Mesodermal cell (in vitro differentiated cells): Measurements from ENCODE around the gene PARVA.

ENCODE experiments used
- H3K27ac ChIP-seq: 2 replicates; pipeline ENCODE4 v1.7.0; 2013; ENCODE audit warnings: mild to moderate bottlenecking, low read depth, low read length, moderate library complexity; ENCODE audit not compliant: severe bottlenecking
- H3K36me3 ChIP-seq: 2 replicates; pipeline ENCODE4 v1.7.1; 2013; ENCODE audit warnings: mild to moderate bottlenecking, low read length, moderate library complexity; ENCODE audit not compliant: control insufficient read depth, insufficient read depth
- H3K4me1 ChIP-seq: one replicate; pipeline ENCODE4 v1.7.1; 2013; ENCODE audit warnings: mild to moderate bottlenecking, low read length; ENCODE audit not compliant: insufficient read depth, control insufficient read depth, poor library complexity, severe bottlenecking
- H3K4me3 ChIP-seq: 2 replicates; pipeline ENCODE4 v1.7.0; 2013; ENCODE audit warnings: low read length, control low read depth, mild to moderate bottlenecking; ENCODE audit not compliant: insufficient read depth, poor library complexity, severe bottlenecking; ENCODE audit errors: extremely low read depth
- H3K9me3 ChIP-seq: 2 replicates; pipeline ENCODE4 v1.7.1; 2013; ENCODE audit warnings: mild to moderate bottlenecking, low read length, moderate library complexity; ENCODE audit not compliant: control insufficient read depth
- WGBS, 2 experiments: methylation state at CpG; one replicate each; pipeline ENCODE4 v1.1.5; 2013; ENCODE audit warnings: missing lambda C conversion rate in 2 of 2; ENCODE audit not compliant: insufficient coverage in 2 of 2; 5-methylcytosine and 5-hydroxymethylcytosine counted together

PARVA gene

DNA sequence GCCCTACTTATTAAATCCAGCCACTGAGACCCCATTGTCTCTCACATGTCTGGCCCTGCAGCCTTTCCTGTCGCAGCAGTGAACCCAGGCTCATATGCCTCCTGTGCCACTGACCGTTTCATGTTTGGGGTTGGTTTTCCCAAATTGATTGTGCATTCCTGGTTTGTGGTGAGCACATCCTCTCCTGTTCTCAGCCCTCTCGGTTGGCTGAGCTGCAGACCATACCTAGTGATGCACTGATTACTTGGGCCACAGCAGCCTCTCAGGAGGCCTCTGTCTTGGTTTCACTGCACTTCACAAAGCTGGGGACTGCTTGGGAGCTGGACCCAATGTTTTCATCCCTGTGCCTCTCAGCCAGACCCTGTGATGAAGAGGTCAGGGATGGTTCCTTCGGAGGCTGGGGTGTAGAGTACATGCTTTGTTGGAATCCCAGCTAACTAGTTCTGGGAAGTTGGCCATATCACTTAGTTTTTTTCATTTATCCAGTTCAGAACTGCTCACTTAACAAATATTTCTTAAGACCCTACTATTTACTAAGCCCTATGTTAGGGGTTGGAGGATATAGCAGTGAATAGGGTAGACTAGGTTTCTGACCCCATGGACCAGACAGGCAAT is 30.9 kb downstream of the PARVA start:
- Histone ChIP-seq H3K36me3 (peaks cover 24% of the 10 kb centered on the region), H3K27ac (no peak overlapping the region), H3K9me3 (peaks cover 4% of the 10 kb centered on the region), H3K4me1 (peaks cover 37% of the 10 kb centered on the region), H3K4me3 (no peak overlapping the region)
- 97 to 100% methylated on average over 2 to 3 of the region's 4 CpGs for WGBS, 2 experiments

DNA sequence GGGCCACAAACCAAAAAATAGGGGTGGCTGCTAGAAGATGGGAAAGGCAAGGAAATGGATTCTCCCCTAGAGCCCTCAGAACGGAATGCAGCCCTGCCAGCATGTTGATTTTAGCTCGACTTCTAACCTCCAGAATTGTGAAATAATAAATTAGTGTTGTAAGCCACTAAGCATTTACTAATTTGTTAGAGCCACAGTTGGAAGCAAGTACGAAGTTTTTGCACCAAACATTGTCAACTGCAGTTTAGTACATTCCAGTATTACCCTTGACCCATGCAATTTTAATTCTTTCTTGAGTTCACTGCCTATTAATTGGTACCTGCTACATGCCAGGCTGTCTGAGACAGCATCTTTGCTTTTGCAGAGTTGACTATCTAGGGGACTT is 32.2 kb downstream of the PARVA start:
- H3K4me1 ChIP-seq, result peaks cover 48% of the 10 kb centered on the region
- WGBS, 2 experiments, result 70 to 88% methylated on average over 2 of the region's 3 CpGs
- peak overlapping the region; percentile 71 for H3K27ac ChIP-seq
- peaks cover 4% of the 10 kb centered on the region for H3K9me3 ChIP-seq
- H3K4me3 ChIP-seq, result no peak overlapping the region
- peaks cover 12% of the 10 kb centered on the region for H3K36me3 ChIP-seq

DNA sequence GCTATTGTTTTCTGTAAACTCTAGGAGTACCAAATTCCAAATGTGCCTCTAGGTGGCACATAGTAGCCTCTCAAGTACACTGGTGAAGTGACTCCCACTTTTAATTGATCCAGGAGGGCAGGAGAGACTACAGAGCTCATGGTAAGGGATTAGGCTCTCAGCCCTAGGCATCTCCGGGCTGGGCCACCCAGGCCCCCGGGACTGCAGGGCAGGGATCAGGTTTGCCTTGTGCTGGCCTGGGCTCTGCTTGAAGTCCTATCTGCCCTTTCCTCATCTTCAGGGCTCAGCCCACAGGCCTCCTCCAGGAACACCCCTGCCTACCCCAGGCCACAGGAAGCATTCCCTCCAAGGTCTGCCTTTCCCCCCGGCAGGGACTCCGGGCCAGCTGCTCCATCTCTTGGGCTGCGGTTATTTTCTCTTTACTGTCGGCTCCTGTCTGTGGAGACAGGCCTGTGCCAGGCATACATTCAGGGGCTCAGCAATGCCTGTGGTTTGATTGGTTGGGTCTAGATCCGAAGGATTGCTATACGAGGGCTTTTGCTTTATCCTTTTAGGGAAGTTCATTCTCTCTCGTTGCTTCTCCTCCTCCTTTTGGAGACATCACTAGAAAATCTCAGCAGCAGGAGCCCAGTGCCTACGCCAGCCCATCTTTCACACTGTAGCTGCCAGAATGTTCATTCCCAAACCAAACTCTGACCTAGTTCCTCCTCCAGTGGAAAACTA is 32.8 kb downstream of the PARVA start:
- peak overlapping the region; percentile 71 for H3K27ac ChIP-seq
- H3K9me3 ChIP-seq, result peaks cover 4% of the 10 kb centered on the region
- peaks cover 54% of the 10 kb centered on the region for H3K4me1 ChIP-seq
- peaks cover 11% of the 10 kb centered on the region for H3K36me3 ChIP-seq
- H3K4me3 ChIP-seq, result no peak overlapping the region
- WGBS, 2 experiments, result 59 to 63% methylated on average over 4 to 7 of the region's 10 CpGs

DNA sequence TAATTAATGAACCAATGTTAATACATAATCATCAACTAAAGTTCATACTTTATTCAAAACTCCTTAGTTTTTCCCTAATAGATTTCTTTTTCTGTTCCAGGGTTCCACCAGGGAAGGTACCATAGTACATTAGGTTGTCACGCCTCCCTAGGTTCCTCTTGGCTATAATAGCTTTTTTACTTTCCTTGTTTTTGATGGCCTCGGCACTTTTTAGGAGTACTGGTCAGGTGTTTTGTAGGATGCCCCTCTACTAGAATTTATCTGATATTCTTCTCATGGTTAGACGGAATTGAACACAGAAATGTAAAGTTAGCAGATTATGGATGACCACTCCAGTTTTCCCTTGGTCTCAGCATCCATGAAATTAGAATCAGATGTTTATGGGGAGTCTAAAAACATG is 34.0 kb downstream of the PARVA start:
- no peaks in the 10 kb centered on the region for H3K9me3 ChIP-seq
- no peaks in the 10 kb centered on the region for H3K36me3 ChIP-seq
- peaks cover 65% of the 10 kb centered on the region for H3K4me1 ChIP-seq
- WGBS, 2 experiments, result 94 to 100% methylated on average over 1 to 2 of the region's 3 CpGs
- peak overlapping the region; percentile 99 for H3K27ac ChIP-seq
- H3K4me3 ChIP-seq, result no peak overlapping the region

DNA sequence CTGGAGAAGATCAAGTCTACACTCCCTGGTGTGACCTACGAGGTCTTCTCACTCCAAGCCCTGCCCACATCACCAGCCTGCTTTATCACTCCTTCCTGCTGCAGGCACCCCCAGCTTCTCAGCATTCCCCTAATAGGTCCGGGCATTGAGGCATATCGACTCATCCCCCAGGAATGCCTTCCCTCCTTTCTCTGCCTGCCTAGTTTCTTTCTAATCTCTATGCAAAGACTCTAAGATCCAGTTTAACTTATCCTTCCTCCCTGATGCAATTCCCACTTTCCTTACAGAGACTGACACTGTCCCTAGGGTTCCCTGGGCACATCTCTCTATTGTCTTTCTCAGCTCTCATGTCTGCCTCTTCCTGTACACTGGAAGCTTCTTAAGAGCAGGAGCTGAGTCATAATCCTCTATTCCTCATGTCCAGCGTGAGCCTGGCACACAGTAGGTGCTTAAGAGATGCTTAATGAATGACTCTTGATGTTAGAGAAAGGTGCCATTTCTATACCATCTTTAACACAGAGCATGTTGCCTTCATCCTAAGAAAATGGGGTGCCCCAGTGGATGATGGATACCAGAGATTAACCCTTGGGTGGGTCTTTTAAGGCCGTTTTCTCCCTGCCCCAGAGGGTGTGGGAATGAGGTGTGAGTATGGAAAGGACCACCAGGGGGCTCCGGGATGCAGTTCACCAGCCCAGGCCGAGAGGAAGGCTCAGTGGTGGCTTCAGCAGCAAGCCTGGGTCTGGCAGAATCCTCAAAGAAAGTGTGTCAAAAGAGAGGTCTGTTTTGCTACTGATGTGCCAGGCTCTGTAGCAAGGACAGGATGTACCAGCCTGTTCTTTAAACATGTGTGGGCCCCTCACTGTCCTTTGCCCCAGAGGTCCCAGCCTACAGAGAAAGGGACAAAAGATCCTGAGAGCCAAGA is 34.7 kb downstream of the PARVA start:
- Histone ChIP-seq H3K4me1 (peaks cover 70% of the 10 kb centered on the region), H3K36me3 (no peaks in the 10 kb centered on the region), H3K9me3 (no peaks in the 10 kb centered on the region), H3K27ac (peak overlapping the region; percentile 99), H3K4me3 (no peak overlapping the region)
- WGBS, 2 experiments, result 8 to 9% methylated on average over 5 to 6 of the region's 7 CpGs

DNA sequence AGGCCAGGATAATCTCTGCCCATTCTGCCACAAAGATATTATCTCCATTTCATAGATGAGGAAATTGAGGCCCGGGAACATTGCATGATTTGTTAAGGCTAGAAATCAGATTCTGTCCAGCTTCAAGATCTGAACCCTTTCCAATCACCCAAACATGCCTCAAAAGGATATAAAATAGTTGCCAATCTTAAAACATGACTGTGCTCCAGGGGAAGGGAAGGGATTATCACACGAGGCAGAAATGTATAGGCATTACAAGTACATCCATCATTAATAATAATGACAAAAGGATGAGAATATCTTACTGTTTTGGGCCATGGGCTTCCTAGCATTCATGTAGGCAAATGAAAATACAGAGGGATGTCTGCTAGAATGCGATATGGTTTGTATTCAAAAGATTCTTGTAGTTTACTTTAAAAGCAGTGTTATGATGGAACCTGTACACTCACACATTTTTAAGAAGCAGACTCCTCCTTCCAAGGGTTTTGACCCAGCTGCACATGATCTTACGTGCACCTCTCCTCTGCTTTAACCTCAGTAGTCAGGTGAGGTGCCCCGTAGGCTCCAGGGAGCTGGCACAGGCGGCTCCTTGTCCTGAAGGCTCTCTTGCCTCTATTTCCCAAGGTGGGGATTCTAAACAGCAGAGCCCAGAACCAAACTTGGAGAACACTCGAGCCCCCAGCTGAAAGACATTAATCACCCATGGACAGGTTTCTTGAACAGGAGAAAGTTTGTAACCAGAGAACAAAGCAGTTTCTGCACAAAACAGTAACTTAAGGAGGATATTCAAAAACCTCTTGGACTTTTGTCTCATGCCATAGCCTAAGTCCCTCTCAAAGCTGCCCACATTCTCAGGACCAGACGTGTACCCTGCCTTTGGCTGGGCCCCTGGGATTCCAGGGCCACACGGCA is 36.0 kb downstream of the PARVA start:
- Histone ChIP-seq H3K9me3 (no peaks in the 10 kb centered on the region), H3K4me3 (no peak overlapping the region), H3K27ac (peak overlapping the region; percentile 99), H3K36me3 (no peaks in the 10 kb centered on the region), H3K4me1 (peaks cover 79% of the 10 kb centered on the region)
- WGBS, 2 experiments, result 84 to 88% methylated on average over 4 to 5 of the region's 9 CpGs

DNA sequence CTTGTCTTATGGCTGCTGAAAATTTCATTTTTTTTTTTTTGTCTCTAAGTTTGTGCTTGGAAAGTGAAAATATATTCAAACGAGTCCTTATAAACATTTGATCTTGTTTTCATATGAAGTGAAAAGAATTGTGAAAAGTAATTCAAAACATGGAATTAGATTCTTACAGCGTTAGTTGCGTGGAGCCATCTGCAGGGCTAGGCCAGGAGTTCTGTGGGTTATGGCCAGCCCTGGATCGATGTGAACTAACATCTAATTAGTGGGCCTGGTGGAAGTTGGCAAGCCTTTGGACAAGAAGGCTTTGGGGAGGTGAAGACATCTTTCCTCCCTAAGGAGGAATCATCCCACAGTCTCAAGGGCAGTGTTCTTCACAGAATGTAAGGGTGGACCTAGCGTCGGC is 37.2 kb downstream of the PARVA start:
- Histone ChIP-seq H3K4me1 (peaks cover 78% of the 10 kb centered on the region), H3K36me3 (peaks cover 3% of the 10 kb centered on the region), H3K4me3 (no peak overlapping the region), H3K9me3 (no peaks in the 10 kb centered on the region), H3K27ac (no peak overlapping the region)
- 90 to 91% methylated on average over 3 of the region's 6 CpGs for WGBS, 2 experiments

DNA sequence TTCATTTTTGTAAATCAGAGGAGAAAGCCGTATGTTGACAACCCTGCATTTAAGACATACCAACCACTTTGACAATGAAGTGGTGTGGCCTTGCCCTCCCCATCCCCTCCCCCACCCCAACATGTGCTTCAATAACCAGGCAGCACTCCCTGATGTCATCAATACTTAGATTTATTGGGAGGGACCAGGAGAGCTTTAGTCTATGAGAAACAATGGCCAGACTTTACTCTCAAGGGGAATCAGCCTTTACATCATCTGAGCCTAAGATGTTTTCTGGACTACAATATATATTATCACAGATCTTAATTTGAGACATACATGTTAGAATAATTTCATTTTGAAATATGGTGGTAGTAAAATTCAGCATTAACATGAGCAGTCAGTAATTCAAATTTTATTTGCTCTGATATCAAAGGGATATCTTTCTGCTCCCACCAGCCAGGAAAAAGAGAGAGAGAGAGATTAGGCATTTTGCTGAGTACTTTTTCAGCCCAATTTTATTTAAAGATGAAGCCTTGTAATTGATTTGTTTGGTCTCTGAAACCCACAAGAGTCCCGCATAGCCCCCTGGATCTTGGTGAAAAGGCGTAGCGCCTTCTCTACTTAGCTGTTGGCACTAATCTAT is 38.1 kb downstream of the PARVA start:
- peaks cover 70% of the 10 kb centered on the region for H3K4me1 ChIP-seq
- no peak overlapping the region for H3K4me3 ChIP-seq
- no peak overlapping the region for H3K27ac ChIP-seq
- no peaks in the 10 kb centered on the region for H3K9me3 ChIP-seq
- WGBS, 2 experiments, result 100% methylated on average over 1 to 4 of the region's 4 CpGs
- peaks cover 3% of the 10 kb centered on the region for H3K36me3 ChIP-seq

DNA sequence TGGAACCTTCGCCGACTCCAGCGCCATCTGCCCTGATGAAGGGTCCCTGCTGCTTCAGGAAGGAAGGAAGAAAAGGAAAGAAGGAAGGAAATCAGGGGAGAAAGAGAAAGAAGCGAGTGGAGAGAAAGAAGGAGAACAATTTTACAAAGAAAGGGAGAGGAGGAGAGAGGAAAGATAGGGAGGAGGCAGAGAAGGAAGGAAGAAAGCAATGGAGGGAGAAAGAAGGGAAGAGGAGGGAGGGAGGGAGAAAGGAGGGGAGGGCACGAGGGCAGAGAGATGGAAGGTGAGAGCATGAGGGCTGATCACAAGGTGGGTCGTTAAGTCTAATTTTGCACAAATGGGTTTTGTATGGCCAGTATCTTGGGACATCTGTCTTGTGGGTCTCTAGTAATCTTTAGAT is 39.2 kb downstream of the PARVA start:
- H3K4me3 ChIP-seq, result no peak overlapping the region
- 93% methylated on average over 5 to 6 of the region's 6 CpGs for WGBS, 2 experiments
- peaks cover 60% of the 10 kb centered on the region for H3K4me1 ChIP-seq
- H3K9me3 ChIP-seq, result no peaks in the 10 kb centered on the region
- no peak overlapping the region for H3K27ac ChIP-seq
- peaks cover 3% of the 10 kb centered on the region for H3K36me3 ChIP-seq
